Activated CD8-positive, alpha-beta memory T cell treated with anti-CD3 and anti-CD28 coated beads, Interleukin-2, amount 50 U/mL, for 4 hours (primary cell): Measurements from ENCODE around the gene CFAP73.
"Not testable (repeated sequence)": the region's sequence is repeated elsewhere in the genome, so short reads cannot be mapped to it uniquely, and the experiment has no call there.

Source experiments
- DNase-seq: peaks from one replicate; pipeline ENCODE4 v3.0.0-alpha.2; 2020

Gene CFAP73

GRCh38 chr12:113196582-113196981, 47.1 kb downstream of the CFAP73 start:
- no peak for DNase-seq

GRCh38 chr12:113196990-113197389, 47.5 kb downstream of the CFAP73 start:
- DNase-seq, result peak; percentile 47

- DNase-seq, result no peak
Observed at GRCh38 chr12:113197518-113198077, 48.1 kb downstream of the CFAP73 start.

- no peak for DNase-seq
Observed at GRCh38 chr12:113198296-113198695, 48.8 kb downstream of the CFAP73 start.

- no peak for DNase-seq
Observed at GRCh38 chr12:113200021-113200797, 50.7 kb downstream of the CFAP73 start.

GRCh38 chr12:113201187-113202177, 52.0 kb downstream of the CFAP73 start:
- no peak for DNase-seq

GRCh38 chr12:113202300-113203075, 53.0 kb downstream of the CFAP73 start:
- DNase-seq, result no peak

GRCh38 chr12:113203852-113204760, 54.6 kb downstream of the CFAP73 start:
- no peak for DNase-seq

GRCh38 chr12:113204804-113205203, 55.3 kb downstream of the CFAP73 start:
- DNase-seq, result no peak

- DNase-seq, result not testable (repeated sequence)
Observed at GRCh38 chr12:113206802-113207201, 57.3 kb downstream of the CFAP73 start.

GRCh38 chr12:113207613-113208040, 58.1 kb downstream of the CFAP73 start:
- no peak for DNase-seq

- peak; percentile 25 for DNase-seq
Observed at GRCh38 chr12:113208041-113208934, 58.8 kb downstream of the CFAP73 start.
